Duodenal mucosa (tissue), 2 donors: ENCODE measurements around the gene ADAMTS15.

ENCODE experiments used
- H3K27ac ChIP-seq: one replicate; pipeline ENCODE4 v1.7.0; 2013; ENCODE audit warnings: low read depth, low read length
- H3K27me3 ChIP-seq, 2 donors: one replicate each; pipeline ENCODE4 v1.7.0; 2013; ENCODE audit warnings: low read length in 2 of 2, control low read depth in 1 of 2; ENCODE audit not compliant: insufficient read depth in 2 of 2, control insufficient read depth in 1 of 2
- H3K36me3 ChIP-seq, 2 donors: one replicate each; pipeline ENCODE4 v1.7.0; 2013; ENCODE audit warnings: low read length in 2 of 2, control low read depth in 1 of 2; ENCODE audit not compliant: insufficient read depth in 2 of 2, control insufficient read depth in 1 of 2
- H3K4me1 ChIP-seq, 2 donors: one replicate each; pipeline ENCODE4 v1.7.0; 2013; ENCODE audit warnings: low read length in 2 of 2, control low read depth in 1 of 2; ENCODE audit not compliant: insufficient read depth in 2 of 2, control insufficient read depth in 1 of 2
- H3K4me3 ChIP-seq, 2 donors: one replicate each; pipeline ENCODE4 v1.7.0; 2013; ENCODE audit warnings: low read length in 2 of 2, low read depth in 1 of 2
- H3K9ac ChIP-seq, 2 donors: one replicate each; pipeline ENCODE4 v1.7.0; 2013; ENCODE audit warnings: low read length in 2 of 2, low read depth in 1 of 2
- H3K9me3 ChIP-seq, 2 donors: one replicate each; pipeline ENCODE4 v1.7.0; 2013; ENCODE audit warnings: low read length in 2 of 2, control low read depth in 1 of 2; ENCODE audit not compliant: control insufficient read depth in 1 of 2

The ADAMTS15 gene

GRCh38 chr11:130426223-130426836 is 22.1 kb upstream of the ADAMTS15 start:
- H3K36me3 ChIP-seq: no peaks in the 10 kb centered on the region
- peaks cover 0 to 13% of the 10 kb centered on the region in 2 donors for H3K4me1 ChIP-seq
- H3K9ac ChIP-seq: no peak overlapping the region
- peaks cover 47 to 55% of the 10 kb centered on the region in 2 donors for H3K27me3 ChIP-seq
- no peak overlapping the region for H3K4me3 ChIP-seq
- H3K9me3 ChIP-seq: no peaks in the 10 kb centered on the region
- H3K27ac ChIP-seq: no peak overlapping the region

- no peak overlapping the region for H3K4me3 ChIP-seq
- H3K9ac ChIP-seq: no peak overlapping the region
- no peaks in the 10 kb centered on the region for H3K36me3 ChIP-seq
- no peak overlapping the region for H3K27ac ChIP-seq
- H3K4me1 ChIP-seq: peaks cover 0 to 13% of the 10 kb centered on the region in 2 donors
- peaks cover 47 to 55% of the 10 kb centered on the region in 2 donors for H3K27me3 ChIP-seq
- no peaks in the 10 kb centered on the region for H3K9me3 ChIP-seq
Measured at GRCh38 chr11:130426837-130427341, 21.6 kb upstream of the ADAMTS15 start.

- no peaks in the 10 kb centered on the region for H3K36me3 ChIP-seq
- H3K27ac ChIP-seq: no peak overlapping the region
- peaks cover 0 to 13% of the 10 kb centered on the region in 2 donors for H3K4me1 ChIP-seq
- no peak overlapping the region for H3K9ac ChIP-seq
- no peaks in the 10 kb centered on the region for H3K9me3 ChIP-seq
- H3K4me3 ChIP-seq: peak overlapping the region; percentile 35 to 36
- H3K27me3 ChIP-seq: peaks cover 47 to 55% of the 10 kb centered on the region in 2 donors
Measured at GRCh38 chr11:130427581-130428315, 20.7 kb upstream of the ADAMTS15 start.

- H3K9me3 ChIP-seq: no peaks in the 10 kb centered on the region
- no peaks in the 10 kb centered on the region for H3K36me3 ChIP-seq
- H3K4me3 ChIP-seq: peak within 1 kb of the TSS; percentile 35 to 36
- H3K9ac ChIP-seq: no peak within 1 kb of the TSS
- peaks cover 43 to 54% of the 10 kb centered on the region in 2 donors for H3K27me3 ChIP-seq
- H3K27ac ChIP-seq: no peak within 1 kb of the TSS
- H3K4me1 ChIP-seq: peaks cover 0 to 13% of the 10 kb centered on the region in 2 donors
Measured at GRCh38 chr11:130428316-130429119, 19.9 kb upstream of the ADAMTS15 start, which contains the start of gene ADAMTS8. TSS of gene ADAMTS8 (minus strand) at chr11:130428609. CDS start at chr11:130428286, 323 bp downstream.

- no peak overlapping the region for H3K4me3 ChIP-seq
- H3K9me3 ChIP-seq: no peaks in the 10 kb centered on the region
- peaks cover 0 to 13% of the 10 kb centered on the region in 2 donors for H3K4me1 ChIP-seq
- no peak overlapping the region for H3K27ac ChIP-seq
- H3K9ac ChIP-seq: no peak overlapping the region
- peaks cover 43 to 49% of the 10 kb centered on the region in 2 donors for H3K27me3 ChIP-seq
- no peaks in the 10 kb centered on the region for H3K36me3 ChIP-seq
Measured at GRCh38 chr11:130429120-130429681, 19.2 kb upstream of the ADAMTS15 start.

GRCh38 chr11:130429983-130430382 is 18.5 kb upstream of the ADAMTS15 start:
- Histone ChIP-seq H3K27me3 (peaks cover 42 to 43% of the 10 kb centered on the region in 2 donors), H3K9me3 (no peaks in the 10 kb centered on the region), H3K9ac (no peak overlapping the region), H3K4me1 (peaks cover 0 to 13% of the 10 kb centered on the region in 2 donors), H3K36me3 (no peaks in the 10 kb centered on the region), H3K27ac (no peak overlapping the region), H3K4me3 (no peak overlapping the region)

GRCh38 chr11:130431331-130431773 is 17.1 kb upstream of the ADAMTS15 start:
- H3K9ac ChIP-seq: no peak overlapping the region
- H3K36me3 ChIP-seq: no peaks in the 10 kb centered on the region
- no peak overlapping the region for H3K4me3 ChIP-seq
- H3K27ac ChIP-seq: no peak overlapping the region
- H3K27me3 ChIP-seq: peaks cover 34 to 36% of the 10 kb centered on the region in 2 donors
- peaks cover 0 to 13% of the 10 kb centered on the region in 2 donors for H3K4me1 ChIP-seq
- H3K9me3 ChIP-seq: no peaks in the 10 kb centered on the region

- Histone ChIP-seq H3K9ac (no peak overlapping the region), H3K27me3 (peaks cover 30 to 32% of the 10 kb centered on the region in 2 donors), H3K36me3 (no peaks in the 10 kb centered on the region), H3K4me3 (no peak overlapping the region), H3K9me3 (no peaks in the 10 kb centered on the region), H3K27ac (no peak overlapping the region), H3K4me1 (peaks cover 0 to 13% of the 10 kb centered on the region in 2 donors)
Measured at GRCh38 chr11:130431801-130432200, 16.6 kb upstream of the ADAMTS15 start.

GRCh38 chr11:130433357-130433756 is 15.1 kb upstream of the ADAMTS15 start:
- Histone ChIP-seq H3K27ac (no peak overlapping the region), H3K4me3 (no peak overlapping the region), H3K9ac (no peak overlapping the region), H3K27me3 (peaks cover 21 to 23% of the 10 kb centered on the region in 2 donors), H3K4me1 (peaks cover 0 to 7% of the 10 kb centered on the region in 2 donors), H3K36me3 (no peaks in the 10 kb centered on the region), H3K9me3 (no peaks in the 10 kb centered on the region)
